Prostate gland (tissue), 2 donors: Measurements from ENCODE around the gene PDCD7.
"Not testable (repeated sequence)": the region's sequence is repeated elsewhere in the genome, so short reads cannot be mapped to it uniquely, and the experiment has no call there.

ENCODE experiments used
- CTCF ChIP-seq, 4 experiments: fragments of 200-600 bp in 2 of 4; fragments of 450-650 bp in 2 of 4; sonication (generic) in 2 of 4; IDR thresholded peaks; 1 replicate in 3 of 4; 2 replicates in 1 of 4; pipeline ENCODE4 v1.5.1; 2016 to 2019; ENCODE audit warnings: antibody characterized with exemption in 4 of 4, mild to moderate bottlenecking in 2 of 4, moderate library complexity in 2 of 4
- POLR2A ChIP-seq: fragments of 450-650 bp; IDR thresholded peaks from one replicate; pipeline ENCODE4 v1.6.1; 2016; ENCODE audit warnings: antibody characterized with exemption, mild to moderate bottlenecking
- POLR2AphosphoS5 ChIP-seq: sonication (generic); formaldehyde crosslinking; IDR thresholded peaks from one replicate; pipeline ENCODE4 v1.6.1; 2017; ENCODE audit warnings: antibody characterized with exemption

GRCh38 chr15:65074946-65075345 is 58.7 kb downstream of the PDCD7 start:
- not testable (repeated sequence) for TF ChIP-seq CTCF (IDR thresholded peaks at IDR 0.05); POLR2AphosphoS5; POLR2A
